ENCODE data around the gene CDC37. TPM values are rescaled to one million over a fixed set of nuclear protein-coding genes. Genes with fewer than 3 reads are reported as not detected.
A peak's percentile ranks its signal among the peaks of the same experiment; 100 is the strongest.

Gene CDC37
- total and polyA plus RNA-seq, 2 of the 4 experiments (the other 2 are of a cell fraction) = 209 to 650 TPM

- peak overlapping the region; percentile 98 for H2AK5ac ChIP-seq (ENCODE audit: low read depth, low read length)
- ChIA-PET POLR2A (ENCODE audit: unreplicated experiment) (no interaction called here), CTCF (interaction anchor here (1.0 to 1.1 kb wide), 2 partner anchors 14 to 28 kb away, joined by 3 read pairs; partner anchors contain the start of gene CDC37)
- no peak overlapping the region; the same call in 1 of the 2 replicates for H3K56ac ChIP-seq (ENCODE audit: extremely low read depth, insufficient read depth, low read length)
- H3K36me3 ChIP-seq (ENCODE audit: control insufficient read depth, insufficient read depth, low read length) = peaks cover 4% of the 10 kb centered on the region; the same call in 1 of the 2 replicates
- 0 out of 2 replicates have a peak overlapping the region, but pooled peaks have one; percentile 10 for H3K27ac ChIP-seq (ENCODE audit: insufficient read depth, low read length)
- peak overlapping the region; percentile 97 for H2AFZ ChIP-seq (replicated peaks; ENCODE audit: low read length, poor library complexity)
- peak overlapping the region; percentile 48 for H3K4me3 ChIP-seq (ENCODE audit: insufficient read depth, low read depth, low read length)
- 0 out of 2 replicates have a peak, but pooled peaks cover 5% of the 10 kb centered on the region for H4K20me1 ChIP-seq (ENCODE audit: insufficient read depth, low read length)
- no peaks in the 10 kb centered on the region for H3K9me3 ChIP-seq (ENCODE audit: control insufficient read depth, insufficient read depth, low read length)
- no TSS peak for BruUV-seq (replicated peaks)
- peaks cover 7% of the 10 kb centered on the region; the same call in 1 of the 2 replicates for H3K27me3 ChIP-seq (ENCODE audit: control insufficient read depth, insufficient read depth, low read length)
- DNase-seq = no peak
- in situ Hi-C loops (cut with MboI; ENCODE audit: low sequenced_read_pairs) (no loop called here), intact Hi-C loops (cut with micrococcal nuclease) (no loop called here), dilution Hi-C loops (cut with HindIII; ENCODE audit: low sequenced_read_pairs, unreplicated experiment) (no loop called here)
- H2BK5ac ChIP-seq (ENCODE audit: low read depth, low read length, poor library complexity, severe bottlenecking) = no peak overlapping the region
- peak overlapping the region; percentile 97 for H2AK9ac ChIP-seq (replicated peaks; ENCODE audit: low read depth, low read length, poor library complexity)
- 47% methylated on average over 7 of the region's 25 CpGs; no CpG with 5 or more reads in 1 of the 2 experiments for WGBS, 2 experiments (ENCODE audit: extremely low coverage in 2 of 2, insufficient read length in 1 of 2)
- 0 out of 2 replicates have a peak overlapping the region, but pooled peaks have one; percentile 6 for H2BK120ac ChIP-seq (ENCODE audit: low read depth, low read length)
- H3K4me2 ChIP-seq (ENCODE audit: low read depth, low read length) = peak overlapping the region; percentile 92
- peaks cover 3% of the 10 kb centered on the region; the same call in 1 of the 2 replicates for H3K9me1 ChIP-seq (ENCODE audit: insufficient read depth, low read length)
- H3K18ac ChIP-seq (ENCODE audit: low read depth, low read length) = 0 out of 2 replicates have a peak overlapping the region, but pooled peaks have one; percentile 18
- peak overlapping the region; percentile 71 to 88; a peak in 3 of 4 replicates for H4K8ac ChIP-seq (ENCODE audit: low read depth in 2 of 2, low read length in 2 of 2)
- H3K23ac ChIP-seq (ENCODE audit: low read depth, low read length) = peak overlapping the region; percentile 89; the same call in 1 of the 2 replicates
- H4K91ac ChIP-seq (ENCODE audit: insufficient read depth, low read depth, low read length) = peak overlapping the region; percentile 41
- peak overlapping the region; percentile 84 for H3K4ac ChIP-seq (ENCODE audit: low read depth, low read length)
- peaks cover 9% of the 10 kb centered on the region for H3K4me1 ChIP-seq (ENCODE audit: control insufficient read depth, insufficient read depth, low read length)
- peak overlapping the region; percentile 73 for H3K9ac ChIP-seq (ENCODE audit: low read depth, low read length)
- H2BK20ac ChIP-seq (ENCODE audit: low read depth, low read length) = no peak overlapping the region
- TF ChIP-seq RCOR1 (IDR thresholded peaks at IDR 0.05; ENCODE audit: insufficient replicate concordance, low read length) = peak; percentile 76
- TF ChIP-seq FOS (IDR thresholded peaks at IDR 0.05; ENCODE audit: low read depth, low read length) = no peak
- TF ChIP-seq MAFK (IDR thresholded peaks at IDR 0.05; ENCODE audit: low read depth, low read length) = no peak
- H3K14ac ChIP-seq (replicated peaks; ENCODE audit: low read depth, low read length) = peak overlapping the region; percentile 84
- H3K79me1 ChIP-seq (ENCODE audit: low read depth in 1 of 2, low read length in 2 of 2) = peaks cover 16 to 38% of the 10 kb centered on the region in 2 experiments
- peak; percentile 1 for ATAC-seq (ENCODE audit: low read depth)
- H4K5ac ChIP-seq (ENCODE audit: low read depth, low read length) = peak overlapping the region; percentile 67
- H2BK15ac ChIP-seq (ENCODE audit: low read depth, low read length) = no peak overlapping the region
Observed at GRCh38 chr19:10431254-10431942, 28.1 kb upstream of the CDC37 start.

All from IMR-90 (cell line).